Measurements from ENCODE around the gene CGNL1. TPM values are rescaled to one million over a fixed set of nuclear protein-coding genes. Genes with fewer than 3 reads are reported as not detected.

CGNL1 gene
- total RNA-seq, 1 donor from 2014 or later: 11.0 TPM

GRCh38 chr15:57446393-57446792, 70.1 kb downstream of the CGNL1 start:
- H3K4me3 ChIP-seq (ENCODE audit: insufficient read depth, low read depth, low read length): no peak overlapping the region
- H3K4me1 Mint-ChIP-seq (ENCODE audit: low read depth, unreplicated experiment): peaks cover 15% of the 10 kb centered on the region
- no peaks in the 10 kb centered on the region for H3K27me3 Mint-ChIP-seq (ENCODE audit: low read depth, unreplicated experiment)
- peaks cover 11% of the 10 kb centered on the region for H3K4me1 ChIP-seq (ENCODE audit: insufficient read depth, low read length)
- H3K36me3 Mint-ChIP-seq (ENCODE audit: low read depth, unreplicated experiment): peaks cover 8% of the 10 kb centered on the region
- H3K9me3 ChIP-seq (ENCODE audit: insufficient read depth, low read depth, low read length): no peaks in the 10 kb centered on the region
- H4K20me1 ChIP-seq (ENCODE audit: insufficient read depth, low read length): no peaks in the 10 kb centered on the region
- no peak for DNase-seq (ENCODE audit: low read depth)
- no peaks in the 10 kb centered on the region for H3K9me3 Mint-ChIP-seq (ENCODE audit: unreplicated experiment)
- no peak overlapping the region for H3K9ac ChIP-seq (ENCODE audit: low read length)
- no peaks in the 10 kb centered on the region for H3K27me3 ChIP-seq (ENCODE audit: insufficient read depth, low read length)
- no peak overlapping the region for H3K4me3 Mint-ChIP-seq (ENCODE audit: unreplicated experiment)
- TF ChIP-seq CTCF (IDR thresholded peaks at IDR 0.05; ENCODE audit: insufficient read depth, low read depth, low read length) (no peak), EZH2 (IDR thresholded peaks at IDR 0.05; ENCODE audit: insufficient read depth, low read length) (no peak)
- H2AFZ ChIP-seq (ENCODE audit: low read depth, low read length): no peak overlapping the region
- FAIRE-seq: no peak
- no peaks in the 10 kb centered on the region for H3K36me3 ChIP-seq (ENCODE audit: insufficient read depth, low read length)
- no peaks in the 10 kb centered on the region for H3K79me2 ChIP-seq (ENCODE audit: insufficient read depth, low read length)
- no peak overlapping the region for H3K4me2 ChIP-seq (ENCODE audit: low read length)
- no peak overlapping the region for H3K27ac ChIP-seq (ENCODE audit: low read depth, low read length)
- H3K27ac Mint-ChIP-seq (ENCODE audit: unreplicated experiment): no peak overlapping the region

GRCh38 chr15:57451555-57451954, 75.2 kb downstream of the CGNL1 start:
- DNase-seq (ENCODE audit: low read depth) (no peak), FAIRE-seq (no peak)
- no peak overlapping the region for H3K4me3 Mint-ChIP-seq (ENCODE audit: unreplicated experiment)
- Histone ChIP-seq H3K36me3 (ENCODE audit: insufficient read depth, low read length) (no peaks in the 10 kb centered on the region), H3K4me1 (ENCODE audit: insufficient read depth, low read length) (no peaks in the 10 kb centered on the region), H3K4me3 (ENCODE audit: insufficient read depth, low read depth, low read length) (no peak overlapping the region), H3K4me2 (ENCODE audit: low read length) (no peak overlapping the region), H3K9ac (ENCODE audit: low read length) (no peak overlapping the region), H3K79me2 (ENCODE audit: insufficient read depth, low read length) (no peaks in the 10 kb centered on the region), H3K27ac (ENCODE audit: low read depth, low read length) (no peak overlapping the region), H4K20me1 (ENCODE audit: insufficient read depth, low read length) (no peaks in the 10 kb centered on the region), H2AFZ (ENCODE audit: low read depth, low read length) (no peak overlapping the region), H3K27me3 (ENCODE audit: insufficient read depth, low read length) (no peaks in the 10 kb centered on the region), H3K9me3 (ENCODE audit: insufficient read depth, low read depth, low read length) (no peaks in the 10 kb centered on the region)
- TF ChIP-seq CTCF (IDR thresholded peaks at IDR 0.05; ENCODE audit: insufficient read depth, low read depth, low read length): no peak
- no peak for TF ChIP-seq EZH2 (IDR thresholded peaks at IDR 0.05; ENCODE audit: insufficient read depth, low read length)
- peaks cover 4% of the 10 kb centered on the region for H3K4me1 Mint-ChIP-seq (ENCODE audit: low read depth, unreplicated experiment)
- peaks cover 12% of the 10 kb centered on the region for H3K27me3 Mint-ChIP-seq (ENCODE audit: low read depth, unreplicated experiment)
- no peak overlapping the region for H3K27ac Mint-ChIP-seq (ENCODE audit: unreplicated experiment)
- H3K36me3 Mint-ChIP-seq (ENCODE audit: low read depth, unreplicated experiment): peaks cover 5% of the 10 kb centered on the region
- no peaks in the 10 kb centered on the region for H3K9me3 Mint-ChIP-seq (ENCODE audit: unreplicated experiment)

GRCh38 chr15:57452090-57452754, 75.9 kb downstream of the CGNL1 start:
- no peak overlapping the region for H3K4me3 Mint-ChIP-seq (ENCODE audit: unreplicated experiment)
- FAIRE-seq (no peak), DNase-seq (ENCODE audit: low read depth) (no peak)
- no peak overlapping the region for H3K9ac ChIP-seq (ENCODE audit: low read length)
- no peak overlapping the region for H3K4me3 ChIP-seq (ENCODE audit: insufficient read depth, low read depth, low read length)
- TF ChIP-seq CTCF (IDR thresholded peaks at IDR 0.05; ENCODE audit: insufficient read depth, low read depth, low read length) (no peak), EZH2 (IDR thresholded peaks at IDR 0.05; ENCODE audit: insufficient read depth, low read length) (no peak)
- H3K36me3 ChIP-seq (ENCODE audit: insufficient read depth, low read length): no peaks in the 10 kb centered on the region
- peaks cover 12% of the 10 kb centered on the region for H3K27me3 Mint-ChIP-seq (ENCODE audit: low read depth, unreplicated experiment)
- H3K36me3 Mint-ChIP-seq (ENCODE audit: low read depth, unreplicated experiment): peaks cover 5% of the 10 kb centered on the region
- no peak overlapping the region for H3K4me2 ChIP-seq (ENCODE audit: low read length)
- H3K27ac ChIP-seq (ENCODE audit: low read depth, low read length): no peak overlapping the region
- H3K27me3 ChIP-seq (ENCODE audit: insufficient read depth, low read length): no peaks in the 10 kb centered on the region
- peaks cover 2% of the 10 kb centered on the region for H3K4me1 Mint-ChIP-seq (ENCODE audit: low read depth, unreplicated experiment)
- no peak overlapping the region for H3K27ac Mint-ChIP-seq (ENCODE audit: unreplicated experiment)
- no peak overlapping the region for H2AFZ ChIP-seq (ENCODE audit: low read depth, low read length)
- no peaks in the 10 kb centered on the region for H3K9me3 Mint-ChIP-seq (ENCODE audit: unreplicated experiment)
- H4K20me1 ChIP-seq (ENCODE audit: insufficient read depth, low read length): no peaks in the 10 kb centered on the region
- H3K9me3 ChIP-seq (ENCODE audit: insufficient read depth, low read depth, low read length): no peaks in the 10 kb centered on the region
- H3K4me1 ChIP-seq (ENCODE audit: insufficient read depth, low read length): no peaks in the 10 kb centered on the region
- H3K79me2 ChIP-seq (ENCODE audit: insufficient read depth, low read length): no peaks in the 10 kb centered on the region

Data from astrocyte (in vitro differentiated cells and primary cell).